Omental fat pad (tissue), 4 donors: ENCODE results near the gene TSHZ3. TPM values are rescaled to one million over a fixed set of nuclear protein-coding genes. Genes with fewer than 3 reads are reported as not detected.

ENCODE experiments used
- ATAC-seq: fragments of 150-250 bp; one replicate; pipeline ENCODE4 v1.9.1; 2016; ENCODE audit warnings: mild to moderate bottlenecking, moderate library complexity; ENCODE audit not compliant: low FRiP score
- DNase-seq: peaks from one replicate; pipeline ENCODE4 v3.0.0-alpha.2; 2019; ENCODE audit warnings: low spot score
- total RNA-seq, 4 donors: library from RNA; depleted of rRNA; stranded (reverse); fragments of >200 nt; gene quantifications; one replicate each; pipeline ENCODE4 v1.1.0, GENCODE V29; 2016
- TF ChIP-seq, protein P1 (sequence below), 3 donors: fragments of 450-650 bp; IDR thresholded peaks; one replicate each; pipeline ENCODE4 v1.5.1; 2016 to 2017; ENCODE audit warnings: antibody characterized with exemption in 3 of 3, mild to moderate bottlenecking in 3 of 3, moderate library complexity in 2 of 3

The TSHZ3 gene
- total RNA-seq, 4 donors from 2014 or later, result 6.3 to 10.6 (median 10.4) TPM

DNA sequence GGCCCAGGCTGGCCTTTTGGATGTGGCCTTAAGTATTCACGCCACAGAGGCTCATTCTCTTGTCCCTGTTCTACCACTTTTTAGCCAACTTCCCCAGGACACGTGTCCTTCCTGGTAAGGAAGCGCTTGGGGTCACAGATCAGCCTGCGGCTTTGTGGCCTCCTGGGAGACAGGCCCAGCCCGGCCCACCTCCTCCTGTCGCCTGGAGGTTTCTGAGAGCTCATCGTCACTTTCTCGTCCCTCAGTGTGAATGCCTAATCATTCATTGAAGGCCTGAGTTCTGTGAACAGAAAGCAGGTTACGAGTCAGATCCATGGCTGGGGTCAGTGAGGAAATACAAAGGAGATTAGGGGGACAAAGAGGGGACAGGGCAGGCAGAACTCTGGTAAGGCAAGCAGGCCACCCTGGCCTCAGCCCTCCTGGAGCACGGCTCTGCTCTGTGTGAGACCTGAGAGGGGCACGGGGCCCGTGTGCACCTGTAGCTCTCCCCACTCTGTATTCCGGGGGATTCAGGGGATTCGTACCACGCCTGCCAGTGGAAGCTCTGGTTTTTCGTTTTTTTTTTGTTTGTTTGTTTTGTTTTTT lies 38.6 kb upstream of the TSHZ3 start:
- DNase-seq (no peak), ATAC-seq (no peak)
- TF ChIP-seq, protein P1, sequence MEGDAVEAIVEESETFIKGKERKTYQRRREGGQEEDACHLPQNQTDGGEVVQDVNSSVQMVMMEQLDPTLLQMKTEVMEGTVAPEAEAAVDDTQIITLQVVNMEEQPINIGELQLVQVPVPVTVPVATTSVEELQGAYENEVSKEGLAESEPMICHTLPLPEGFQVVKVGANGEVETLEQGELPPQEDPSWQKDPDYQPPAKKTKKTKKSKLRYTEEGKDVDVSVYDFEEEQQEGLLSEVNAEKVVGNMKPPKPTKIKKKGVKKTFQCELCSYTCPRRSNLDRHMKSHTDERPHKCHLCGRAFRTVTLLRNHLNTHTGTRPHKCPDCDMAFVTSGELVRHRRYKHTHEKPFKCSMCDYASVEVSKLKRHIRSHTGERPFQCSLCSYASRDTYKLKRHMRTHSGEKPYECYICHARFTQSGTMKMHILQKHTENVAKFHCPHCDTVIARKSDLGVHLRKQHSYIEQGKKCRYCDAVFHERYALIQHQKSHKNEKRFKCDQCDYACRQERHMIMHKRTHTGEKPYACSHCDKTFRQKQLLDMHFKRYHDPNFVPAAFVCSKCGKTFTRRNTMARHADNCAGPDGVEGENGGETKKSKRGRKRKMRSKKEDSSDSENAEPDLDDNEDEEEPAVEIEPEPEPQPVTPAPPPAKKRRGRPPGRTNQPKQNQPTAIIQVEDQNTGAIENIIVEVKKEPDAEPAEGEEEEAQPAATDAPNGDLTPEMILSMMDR (IDR thresholded peaks at IDR 0.05), result no peak

DNA sequence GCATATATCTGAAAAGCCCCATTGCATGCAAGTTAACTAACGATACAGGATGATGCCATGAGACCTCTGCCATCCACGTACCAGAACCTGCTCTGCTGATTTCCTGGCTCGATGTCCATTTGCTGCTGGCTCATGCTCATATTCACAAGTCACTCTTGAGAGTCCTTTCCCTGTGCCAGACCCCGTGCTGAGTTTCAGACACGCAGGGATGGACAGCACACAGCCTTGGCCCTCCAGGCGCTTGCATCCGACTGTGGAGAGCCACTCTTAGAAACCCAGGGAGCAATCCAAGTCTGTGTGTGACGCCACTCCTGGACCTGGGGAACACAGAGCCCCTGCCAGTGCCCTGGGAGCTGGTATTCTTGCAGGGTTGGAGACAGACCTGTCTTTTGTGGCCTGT lies 37.6 kb upstream of the TSHZ3 start:
- TF ChIP-seq, protein P1 (IDR thresholded peaks at IDR 0.05), result no peak
- DNase-seq (no peak), ATAC-seq (no peak)

DNA sequence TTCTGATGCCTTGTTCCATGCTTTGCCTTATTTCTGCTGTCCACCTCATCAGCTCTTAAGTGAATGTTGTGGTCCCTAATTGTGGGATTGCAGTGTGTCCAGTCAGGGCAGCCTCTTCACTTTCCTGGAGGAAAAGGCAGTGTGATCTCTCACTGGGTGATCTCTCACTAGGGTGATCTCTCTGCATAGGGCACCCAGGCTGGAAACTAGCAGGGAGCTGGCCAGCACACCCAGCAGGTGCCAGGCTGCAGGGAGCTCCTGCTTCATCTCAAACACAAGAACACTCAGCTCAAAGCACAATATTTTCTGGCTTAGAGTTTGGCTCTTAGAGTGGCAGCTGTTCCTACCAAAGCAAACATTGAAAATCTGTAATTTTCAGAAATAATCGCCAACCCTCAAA lies 36.5 kb upstream of the TSHZ3 start:
- TF ChIP-seq, protein P1 (IDR thresholded peaks at IDR 0.05), result no peak
- ATAC-seq, result no peak
- DNase-seq, result no peak

DNA sequence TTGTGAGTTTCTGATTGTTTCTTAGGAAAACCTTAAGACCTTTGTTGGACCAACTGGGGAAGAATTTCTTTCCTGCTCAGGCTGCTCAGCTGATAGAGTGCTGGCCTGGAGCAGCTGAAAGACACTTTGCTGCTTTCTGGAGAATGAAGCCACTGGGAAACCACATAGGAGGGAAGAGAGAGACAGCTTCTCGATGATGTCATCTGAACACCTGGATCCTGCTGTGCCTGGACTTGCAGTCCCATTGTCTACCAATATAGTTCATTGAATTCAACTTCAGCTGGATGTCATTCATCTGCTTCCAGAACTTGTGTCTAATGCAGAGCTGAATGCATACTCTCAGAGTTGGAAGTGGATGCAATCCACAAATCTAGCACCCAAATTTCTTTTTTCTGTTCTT lies 34.3 kb upstream of the TSHZ3 start:
- ATAC-seq (no peak), DNase-seq (no peak)
- TF ChIP-seq, protein P1 (IDR thresholded peaks at IDR 0.05), result no peak

DNA sequence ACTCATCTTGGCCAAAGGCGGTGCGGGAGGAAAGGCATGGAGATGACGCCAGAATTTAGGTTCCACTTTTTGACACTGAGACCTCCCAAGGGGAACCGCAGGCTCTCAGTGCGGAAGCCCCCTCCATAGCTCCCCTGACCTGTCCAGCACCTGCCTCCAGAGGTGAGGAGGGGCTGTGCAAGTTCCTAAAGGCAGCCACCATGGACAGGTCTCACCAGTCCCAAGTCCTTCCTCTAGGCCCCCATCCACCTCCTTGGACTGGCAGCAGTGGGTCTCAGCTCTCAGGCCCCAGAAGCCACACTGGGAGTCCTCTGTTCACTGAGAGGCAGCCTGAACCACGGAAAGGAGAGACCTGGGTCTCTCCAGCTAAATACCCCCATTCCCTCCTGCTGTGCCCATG lies 31.6 kb upstream of the TSHZ3 start:
- TF ChIP-seq, protein P1 (IDR thresholded peaks at IDR 0.05), result no peak
- no peak for DNase-seq
- ATAC-seq, result no peak

DNA sequence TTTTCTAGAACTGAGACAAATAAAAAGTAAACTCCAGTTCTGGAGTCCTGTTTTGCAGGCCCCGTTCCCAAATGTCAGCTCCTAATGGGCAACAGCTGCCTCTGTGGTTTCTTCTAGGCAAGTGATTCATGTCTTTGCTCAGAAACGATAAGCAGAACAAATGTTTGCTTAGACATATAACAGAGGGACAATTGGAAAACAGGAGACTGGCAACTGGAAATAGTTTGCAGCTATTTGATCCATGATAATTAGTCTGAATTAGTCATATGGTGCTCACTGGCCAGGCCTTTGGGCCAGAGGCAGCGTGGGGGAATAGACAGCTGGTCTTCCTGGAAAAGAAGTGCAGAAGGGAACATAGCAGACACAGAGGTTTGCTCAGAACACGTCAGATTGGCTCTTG lies 29.2 kb upstream of the TSHZ3 start:
- TF ChIP-seq, protein P1 (IDR thresholded peaks at IDR 0.05), result no peak
- no peak for DNase-seq
- no peak for ATAC-seq

DNA sequence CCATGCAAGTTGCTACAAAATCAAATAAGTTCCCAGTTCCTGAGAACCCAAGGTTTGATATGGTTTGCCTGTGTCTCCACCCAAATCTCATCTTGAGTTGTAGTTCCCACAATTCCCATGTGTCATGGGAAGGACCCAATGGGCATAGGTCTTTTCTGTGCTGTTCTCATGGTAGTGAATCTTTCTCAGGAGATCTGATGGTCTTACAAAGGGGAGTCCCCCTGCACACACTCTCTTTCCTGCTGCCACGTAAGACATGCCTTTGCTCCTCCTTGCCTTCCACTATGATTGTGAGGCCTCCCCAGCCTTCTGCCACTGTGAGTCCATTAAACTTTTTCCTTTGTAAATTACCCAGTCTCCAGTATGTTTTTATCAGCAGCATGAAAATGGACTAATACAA lies 28.5 kb upstream of the TSHZ3 start:
- ATAC-seq, result no peak
- TF ChIP-seq, protein P1 (IDR thresholded peaks at IDR 0.05), result no peak
- DNase-seq, result no peak
